DMS153 treated with DMSO at 0.1 percent for 48 hours (cell line): ENCODE results near the gene LPAR6.
"Not testable (repeated sequence)": the region's sequence is repeated elsewhere in the genome, so short reads cannot be mapped to it uniquely, and the experiment has no call there.

Source experiments
- DNase-seq: peaks from one replicate; lab custom pipeline; 2025; ENCODE audit not compliant: unreplicated experiment; lab: John Stamatoyannopoulos, UW

The LPAR6 gene, protein sequence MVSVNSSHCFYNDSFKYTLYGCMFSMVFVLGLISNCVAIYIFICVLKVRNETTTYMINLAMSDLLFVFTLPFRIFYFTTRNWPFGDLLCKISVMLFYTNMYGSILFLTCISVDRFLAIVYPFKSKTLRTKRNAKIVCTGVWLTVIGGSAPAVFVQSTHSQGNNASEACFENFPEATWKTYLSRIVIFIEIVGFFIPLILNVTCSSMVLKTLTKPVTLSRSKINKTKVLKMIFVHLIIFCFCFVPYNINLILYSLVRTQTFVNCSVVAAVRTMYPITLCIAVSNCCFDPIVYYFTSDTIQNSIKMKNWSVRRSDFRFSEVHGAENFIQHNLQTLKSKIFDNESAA

DNA sequence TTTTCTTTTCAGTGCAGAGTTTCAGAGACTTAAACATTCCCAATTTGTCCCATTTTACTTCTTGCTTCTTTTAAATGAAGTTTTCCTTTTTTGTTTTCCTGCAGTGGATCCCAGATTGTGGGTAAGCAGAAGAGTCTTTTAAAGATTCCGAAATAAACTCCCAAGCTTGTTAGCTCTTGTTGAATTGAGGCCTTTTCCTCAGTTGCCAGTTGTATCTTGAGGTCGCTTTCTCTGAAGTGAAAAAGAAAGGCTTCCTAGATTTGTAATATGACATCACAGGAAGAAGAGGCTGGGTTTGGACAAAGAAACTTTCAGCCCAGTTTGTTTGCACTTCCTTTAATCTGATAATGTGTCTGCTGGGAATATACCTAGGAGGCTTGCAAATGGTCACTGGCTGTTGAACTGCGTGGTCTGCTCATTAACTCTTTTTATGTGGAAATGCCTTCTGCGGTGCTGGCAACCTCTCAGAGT, at the start of gene LPAR6:
Gene LPAR6 (minus strand): TSS at position 233 of the 471 bp plus-strand sequence. CDS start 690 bp downstream, outside the sequence.
- no peak for DNase-seq

DNA sequence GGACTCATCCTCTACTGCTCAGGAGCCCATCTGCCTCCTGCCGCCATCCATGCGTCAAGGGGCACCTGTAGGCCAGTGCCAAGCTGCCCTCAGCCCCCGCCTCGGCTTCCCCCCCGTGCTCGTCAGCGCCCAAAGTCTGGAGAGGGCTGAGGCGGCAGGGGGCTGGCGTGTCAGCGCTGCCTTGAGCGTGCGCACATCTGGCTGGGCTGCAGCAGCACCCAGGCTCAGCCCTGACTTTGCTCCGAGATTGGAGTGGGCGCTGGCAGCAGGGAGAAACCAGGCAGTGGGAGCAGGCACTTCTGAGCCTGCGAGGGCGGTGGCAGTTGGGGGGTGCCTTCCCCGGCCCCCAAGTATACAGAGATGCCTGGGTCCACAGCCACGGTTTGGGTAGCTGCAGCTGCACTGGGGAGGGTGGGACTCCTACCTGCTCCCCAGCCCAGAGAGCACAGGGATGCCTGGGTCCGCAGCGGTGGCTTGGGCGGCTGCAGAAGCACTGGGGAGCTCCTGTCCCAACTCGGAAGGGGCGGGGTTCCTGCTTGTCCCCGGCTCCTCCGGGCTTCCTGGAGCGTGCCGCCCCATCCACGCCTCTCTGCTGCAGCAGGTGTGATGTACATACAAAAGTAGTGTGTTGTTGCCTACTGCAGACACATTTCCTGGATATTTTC, 44.8 kb upstream of the LPAR6 start:
- no peak for DNase-seq

DNA sequence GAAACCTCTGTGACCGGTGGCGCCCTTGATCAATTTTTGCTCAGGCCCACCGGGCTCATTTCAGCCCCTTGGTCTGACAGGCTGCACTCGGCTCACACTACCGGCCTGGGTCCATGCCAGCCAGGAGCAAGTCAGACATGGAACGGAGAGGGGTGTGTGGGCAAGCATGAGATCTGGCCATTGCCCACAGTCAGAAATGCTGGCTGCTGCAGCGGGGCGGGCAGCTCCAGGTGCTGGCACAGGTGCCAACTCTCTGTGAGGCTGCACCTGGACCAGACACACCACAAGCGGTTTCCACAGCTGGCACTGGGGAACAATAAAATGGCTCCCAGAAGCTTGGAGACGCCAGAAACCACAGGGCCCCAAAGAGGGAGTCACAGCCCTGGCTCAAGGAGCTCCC, 43.6 kb upstream of the LPAR6 start:
- DNase-seq, result no peak

DNA sequence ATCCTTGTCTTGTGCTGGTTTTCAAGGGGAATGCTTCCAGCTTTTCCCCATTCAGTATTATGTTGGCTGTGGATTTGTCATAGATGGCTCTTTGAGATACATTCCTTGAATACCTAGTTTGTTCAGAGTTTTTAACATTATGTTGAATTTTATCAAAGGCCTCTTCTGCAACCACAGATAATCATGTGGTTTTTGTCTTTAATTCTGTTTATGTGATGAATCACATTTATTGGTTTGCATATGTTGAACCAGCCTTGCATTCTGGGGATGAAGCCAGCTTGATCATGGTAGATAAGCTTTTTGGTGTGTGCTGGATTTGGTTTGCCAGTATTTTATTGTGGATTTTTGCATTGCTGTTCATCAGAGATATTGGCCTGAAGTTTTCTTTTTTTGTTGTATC, 38.3 kb upstream of the LPAR6 start:
- DNase-seq, result not testable (repeated sequence)

DNA sequence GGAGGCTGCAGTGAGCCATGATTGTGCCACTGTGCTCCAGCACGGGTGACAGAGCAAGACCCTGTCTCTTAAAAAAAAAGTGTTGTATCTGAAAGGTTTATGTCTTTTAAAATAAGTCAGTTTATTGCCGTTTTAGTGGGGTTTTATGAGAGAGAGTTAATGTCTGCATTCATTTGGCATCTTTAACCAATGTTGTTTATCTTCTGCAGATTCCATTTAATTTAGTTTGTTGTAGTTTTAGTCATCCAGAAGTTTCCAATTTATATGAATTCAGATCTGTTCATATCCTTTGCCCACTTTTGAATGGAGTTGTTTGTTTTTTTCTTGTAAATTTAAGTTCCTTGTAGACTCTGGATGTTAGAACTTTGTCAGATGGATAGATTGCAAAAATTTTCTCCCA, 36.7 kb upstream of the LPAR6 start:
- DNase-seq, result no peak

DNA sequence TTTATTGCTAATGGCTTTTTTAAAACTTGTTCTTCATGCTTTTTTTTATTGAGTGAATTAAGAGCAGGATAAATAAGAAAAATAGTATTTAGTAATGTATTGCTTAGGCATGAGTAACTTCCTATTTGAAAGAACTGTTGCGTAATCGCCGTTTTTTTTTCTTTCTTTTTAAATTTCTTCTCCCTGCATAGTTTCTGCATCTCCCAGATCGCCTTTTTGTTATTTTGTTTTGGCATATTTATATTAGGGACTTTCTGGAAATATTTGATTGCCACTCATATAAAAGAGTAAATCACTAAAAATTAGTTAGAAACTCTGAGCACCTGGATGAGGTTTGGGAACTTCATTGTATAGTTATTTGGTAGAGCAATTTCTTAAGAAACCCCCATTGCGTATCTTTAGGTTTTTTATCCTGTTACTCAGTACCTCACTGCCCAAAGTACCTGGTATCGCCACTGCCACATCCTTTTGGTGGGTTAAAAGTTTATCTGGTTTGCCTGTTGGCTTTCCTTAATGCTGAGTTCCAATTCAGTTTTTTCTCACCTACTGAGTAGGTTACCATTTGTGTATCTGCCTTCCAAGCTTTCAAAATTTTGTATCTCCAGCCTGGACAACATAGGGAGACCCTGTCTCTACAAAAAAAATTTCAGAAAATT, 36.2 kb upstream of the LPAR6 start:
- no peak for DNase-seq

DNA sequence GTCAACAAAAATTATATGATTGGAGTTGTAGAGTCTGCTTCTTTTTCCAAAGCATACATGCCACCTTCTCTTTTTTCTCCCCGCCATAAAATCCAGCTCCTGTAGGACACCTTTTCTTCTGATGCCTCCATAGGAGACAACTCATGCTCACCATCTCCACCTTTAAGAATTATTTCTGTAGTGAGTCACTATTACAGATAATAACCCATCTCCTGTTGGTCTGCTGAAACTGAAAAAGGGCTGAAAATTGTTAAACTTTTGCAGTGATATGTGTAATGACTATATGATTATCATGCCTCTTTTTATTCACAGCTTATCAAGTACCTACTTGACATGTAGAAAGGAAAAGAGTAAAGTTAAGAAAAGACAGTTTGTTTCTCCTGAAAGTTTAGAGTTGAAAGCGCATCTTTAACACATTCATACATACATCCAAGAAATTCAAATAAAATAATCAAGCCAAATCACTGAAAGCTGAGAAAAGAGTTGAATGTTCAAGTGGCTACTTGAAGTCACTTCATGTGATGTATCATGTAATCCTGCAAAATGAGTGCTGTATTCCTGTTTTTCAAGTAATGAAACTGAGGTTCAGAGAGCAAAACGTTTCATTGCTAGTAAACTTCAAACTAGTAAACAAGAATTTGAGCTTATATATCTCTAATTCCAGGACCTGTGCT, 35.5 kb upstream of the LPAR6 start:
- no peak for DNase-seq

DNA sequence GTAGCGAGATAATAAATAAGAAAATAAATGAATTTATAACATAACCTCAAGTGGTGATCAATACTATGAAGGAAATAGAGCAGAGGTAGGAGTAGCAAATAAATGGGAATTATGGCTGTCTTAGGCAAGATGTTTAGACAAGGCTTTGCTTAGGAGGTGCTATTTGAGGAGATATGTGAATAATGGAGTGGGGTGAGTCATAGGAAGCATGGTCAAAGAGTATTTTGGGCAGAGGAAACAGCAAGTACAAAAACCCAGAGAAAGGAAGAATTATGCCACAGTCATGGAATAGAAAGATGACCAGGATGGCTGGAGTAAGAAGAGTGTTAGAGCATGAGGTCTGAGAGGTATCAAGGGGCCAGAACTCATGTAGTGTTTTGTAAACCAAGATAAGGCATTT, 33.6 kb upstream of the LPAR6 start:
- no peak for DNase-seq

DNA sequence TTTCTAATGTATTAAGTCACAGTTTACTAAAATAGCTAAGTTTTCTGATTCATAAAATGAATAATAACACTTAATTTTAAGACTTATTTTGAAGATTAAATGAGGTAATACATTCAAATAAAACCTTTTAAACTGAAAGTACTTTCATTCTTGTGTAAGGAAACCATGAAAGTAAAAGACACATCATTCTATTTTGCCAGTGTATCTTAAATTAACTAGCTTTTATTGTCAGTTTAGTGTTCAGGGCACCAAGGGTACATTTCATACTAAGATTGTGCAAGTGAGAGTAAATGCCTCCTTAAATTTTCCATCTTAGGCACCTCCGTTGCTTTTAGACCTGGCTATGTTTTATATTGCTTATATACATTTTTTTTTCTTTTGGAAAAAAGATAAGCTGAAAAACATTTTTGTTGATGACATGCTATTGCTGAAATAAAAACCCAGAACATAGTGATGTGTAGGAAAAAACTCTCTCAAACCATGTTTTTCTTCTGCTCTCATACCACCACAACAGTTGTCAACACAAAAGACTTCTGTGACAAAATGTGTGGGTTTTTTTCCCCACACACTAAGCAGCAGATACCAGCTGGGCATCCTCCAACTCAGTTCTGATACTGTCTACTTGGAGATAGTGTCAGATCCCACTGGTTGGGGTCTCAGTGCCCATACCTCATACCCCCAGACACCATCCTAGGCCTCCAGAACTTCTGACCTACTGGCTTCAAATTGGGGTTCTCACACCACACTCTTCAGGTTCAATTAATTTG, 30.7 kb upstream of the LPAR6 start:
- no peak for DNase-seq

DNA sequence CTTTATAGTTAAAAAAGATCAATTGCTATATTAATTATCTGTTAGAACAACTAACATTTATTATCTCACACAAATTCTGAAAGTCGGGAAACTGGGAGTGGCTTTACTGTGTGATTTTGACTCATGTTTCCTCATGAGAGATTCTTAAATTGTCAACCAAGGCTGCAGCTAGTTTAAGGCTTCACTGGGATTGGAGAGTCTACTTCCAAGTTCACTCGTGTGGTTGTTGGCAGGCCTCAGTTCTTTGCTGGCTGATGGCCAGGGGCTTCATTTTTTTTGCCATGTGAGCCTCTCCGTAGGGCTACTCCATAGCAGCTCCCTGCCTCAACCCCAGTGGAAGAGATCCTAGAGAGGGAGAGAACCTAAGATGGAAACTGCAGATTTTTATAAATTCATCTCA, 24.5 kb upstream of the LPAR6 start:
- DNase-seq, result no peak

DNA sequence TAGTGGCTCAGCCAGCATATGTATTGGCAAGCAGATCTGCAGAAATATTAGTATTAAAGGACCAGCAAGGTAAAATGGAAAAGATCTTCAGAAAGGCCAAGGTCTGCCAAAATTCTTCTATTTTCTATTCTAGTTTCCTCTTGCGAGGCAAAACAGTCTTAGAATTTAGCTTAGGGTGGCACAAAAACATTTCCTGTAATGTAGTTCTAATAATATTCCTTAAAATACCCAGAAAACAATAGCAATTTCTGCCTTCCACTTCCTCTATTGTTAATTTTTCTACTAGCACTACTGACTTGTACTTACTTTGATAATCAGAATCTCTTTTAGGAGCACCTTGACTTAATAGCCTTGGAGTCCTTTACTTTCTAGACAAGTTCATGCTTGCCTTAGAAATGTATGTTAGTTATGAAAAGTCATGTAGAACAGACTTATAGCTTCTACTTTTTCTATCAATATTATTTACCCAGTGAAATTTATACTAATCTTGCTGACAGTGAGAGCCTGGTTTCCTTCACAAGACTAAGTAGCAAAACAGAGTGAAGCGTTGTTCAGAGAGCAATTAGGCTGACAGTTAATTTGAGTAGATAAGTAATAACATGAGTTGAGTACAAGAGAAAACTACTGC, 23.9 kb upstream of the LPAR6 start:
- DNase-seq, result no peak

DNA sequence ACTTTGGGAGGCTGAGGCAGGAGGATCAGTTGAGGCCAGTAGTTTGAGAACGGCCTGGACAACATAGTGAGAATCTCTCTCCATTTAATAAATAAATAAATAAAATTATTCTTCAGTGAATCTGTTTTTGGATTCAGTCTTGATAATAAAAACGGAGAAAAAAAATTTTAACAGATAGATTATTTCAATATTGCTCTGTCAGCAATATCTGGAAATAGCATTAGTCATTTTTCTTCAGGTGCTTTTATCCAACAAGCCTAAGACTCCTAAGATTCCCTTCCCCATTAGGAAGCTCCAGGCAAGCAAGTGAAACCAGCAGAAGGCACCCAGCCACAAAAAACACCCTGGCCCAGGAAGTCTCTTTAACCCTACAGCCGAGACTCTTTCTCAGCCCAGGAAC, 21.3 kb upstream of the LPAR6 start:
- no peak for DNase-seq

DNA sequence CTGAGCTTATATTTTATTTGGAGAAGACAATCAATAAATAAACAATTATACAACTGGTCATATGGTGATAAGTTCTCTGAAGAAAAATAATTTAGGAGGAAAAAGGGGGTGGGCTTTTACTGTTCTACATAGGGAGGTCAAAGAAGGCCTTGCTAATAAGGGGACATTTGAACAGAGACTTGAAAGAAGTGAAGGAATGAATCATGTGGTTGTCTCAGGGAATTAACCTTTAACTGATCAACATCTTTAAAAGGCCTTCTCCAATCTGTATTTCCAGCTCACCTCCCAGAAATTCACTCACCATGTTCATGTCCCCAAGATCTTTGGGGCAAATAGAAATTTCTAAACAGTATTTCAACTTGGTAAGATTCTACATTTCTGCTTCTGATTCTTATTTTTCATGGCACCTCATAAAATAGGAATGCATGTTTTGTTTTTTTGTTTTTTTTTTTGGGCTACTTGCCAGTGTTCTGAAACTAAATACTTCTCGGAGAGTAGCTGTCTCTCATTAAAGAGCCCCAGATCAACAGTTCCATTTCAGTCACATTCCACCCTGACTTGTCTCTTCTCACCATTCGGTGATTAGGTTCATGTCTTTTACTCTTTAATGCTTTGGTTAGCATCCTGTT, 19.2 kb upstream of the LPAR6 start:
- DNase-seq, result no peak

DNA sequence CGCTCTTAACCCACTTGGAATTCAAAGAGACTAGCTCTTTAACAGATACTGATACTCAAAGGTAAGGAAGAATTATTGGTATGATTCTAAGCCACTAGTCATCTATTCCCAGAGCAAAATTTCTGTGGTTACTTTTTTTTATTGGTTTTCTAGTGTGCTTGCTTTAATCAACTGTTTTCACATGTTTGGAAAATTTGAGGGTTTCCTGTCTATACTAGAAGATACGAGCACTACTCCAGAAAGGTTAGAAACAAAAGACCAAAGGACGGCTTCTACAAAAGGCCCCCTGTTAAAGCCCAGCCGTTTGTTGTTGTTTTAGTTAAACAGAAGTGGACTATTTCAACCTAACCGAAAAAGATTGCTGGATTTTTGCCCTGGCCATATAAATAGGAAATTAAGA, 18.5 kb upstream of the LPAR6 start:
- no peak for DNase-seq

DNA sequence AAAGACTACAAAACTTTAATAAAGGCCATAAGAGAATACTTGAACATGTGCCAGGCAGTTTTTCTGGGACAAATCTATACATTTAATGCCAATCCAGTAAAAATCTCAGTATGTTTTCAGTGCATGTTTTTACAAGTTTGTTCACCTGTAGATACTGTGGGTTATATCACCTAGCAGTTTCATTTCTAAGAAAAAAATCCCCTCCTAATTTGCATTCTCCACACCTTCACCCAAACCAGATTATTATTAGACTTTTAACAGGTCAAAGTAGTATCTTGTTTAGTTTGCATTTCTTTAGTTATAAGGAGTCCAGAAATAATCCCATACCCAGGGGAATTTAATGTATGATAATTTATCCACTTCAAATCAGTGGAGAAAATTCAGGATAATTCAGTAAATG, 17.0 kb upstream of the LPAR6 start:
- DNase-seq, result no peak

DNA sequence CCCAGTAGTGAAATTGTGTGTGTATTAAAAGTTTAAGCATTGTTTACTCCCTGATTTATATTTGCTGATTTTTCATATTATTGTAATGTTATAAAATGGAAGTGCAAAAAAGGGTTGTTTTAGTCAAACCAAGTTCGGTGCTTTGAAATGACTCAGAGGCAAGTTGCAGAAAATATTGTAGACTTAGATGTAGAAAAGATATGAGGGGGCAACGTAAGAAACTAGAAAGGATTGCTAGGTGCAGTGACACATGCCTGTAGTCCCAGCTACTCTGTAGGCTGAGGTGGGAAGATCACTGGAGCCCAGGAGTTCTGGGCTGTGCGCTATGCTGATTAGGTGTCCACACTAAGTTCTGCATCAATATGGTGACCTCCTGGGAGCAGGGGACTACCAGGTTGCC, 16.1 kb upstream of the LPAR6 start:
- DNase-seq, result no peak

DNA sequence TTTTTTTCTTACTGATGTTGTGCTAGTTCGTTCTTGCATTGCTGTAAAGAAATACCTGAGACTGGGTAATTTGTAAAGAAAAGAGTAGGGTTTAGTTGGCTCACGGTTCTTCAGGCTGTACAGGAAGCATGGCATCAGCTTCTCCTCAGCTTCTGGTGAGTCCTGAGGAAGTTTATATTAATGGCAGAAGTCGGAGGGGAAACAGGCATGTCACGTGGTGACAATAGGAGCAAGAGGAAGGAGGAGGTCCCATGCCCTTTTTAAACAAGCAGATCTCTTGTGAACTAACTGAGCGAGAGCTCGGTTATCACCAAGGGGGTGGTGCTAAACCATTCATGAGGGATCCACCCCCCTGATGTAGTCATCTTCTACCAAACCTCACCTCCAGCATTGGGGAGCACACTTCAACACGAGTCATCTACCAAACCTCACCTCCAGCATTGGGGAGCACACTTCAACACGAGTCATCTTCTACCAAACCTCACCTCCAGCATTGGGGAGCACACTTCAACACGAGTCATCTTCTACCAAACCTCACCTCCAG, 13.9 kb upstream of the LPAR6 start:
- not testable (repeated sequence) for DNase-seq

DNA sequence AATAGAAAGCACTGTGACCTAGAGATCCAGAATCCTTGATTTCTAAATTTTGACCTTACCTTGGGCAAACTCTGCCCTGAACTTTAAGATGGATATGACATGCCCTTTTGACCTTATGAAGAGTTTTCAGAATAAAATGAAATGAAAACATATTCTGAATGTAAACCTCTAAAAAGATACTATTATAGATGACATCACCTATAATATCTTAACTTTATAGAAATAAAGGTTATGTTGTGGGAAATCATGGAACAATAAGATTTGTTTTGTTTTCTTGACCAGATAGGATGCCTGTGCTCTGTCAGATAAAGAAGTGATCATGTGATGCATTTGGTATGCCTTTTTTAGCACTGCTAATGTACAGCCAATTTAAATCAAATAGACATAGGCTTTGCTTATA, 13.1 kb upstream of the LPAR6 start:
- no peak for DNase-seq

DNA sequence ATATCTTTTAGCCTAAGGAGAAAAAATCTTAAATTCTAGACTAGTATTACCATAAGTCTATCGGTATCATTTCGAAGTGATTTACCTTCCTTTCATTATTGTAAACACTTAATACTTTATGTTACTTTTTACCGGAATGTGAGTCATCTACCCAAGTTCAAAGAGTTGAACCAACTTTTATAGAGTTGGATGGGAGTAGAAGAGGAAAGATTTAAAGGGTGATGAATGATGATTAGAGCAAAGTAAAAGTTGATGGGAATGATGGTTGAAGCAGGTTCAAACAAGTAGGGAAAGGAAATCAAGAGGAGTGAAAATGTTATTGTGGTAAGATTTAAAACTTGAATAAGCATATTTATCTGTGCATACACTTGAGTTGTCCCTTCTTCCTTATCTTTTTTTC, 11.3 kb upstream of the LPAR6 start:
- DNase-seq, result no peak

DNA sequence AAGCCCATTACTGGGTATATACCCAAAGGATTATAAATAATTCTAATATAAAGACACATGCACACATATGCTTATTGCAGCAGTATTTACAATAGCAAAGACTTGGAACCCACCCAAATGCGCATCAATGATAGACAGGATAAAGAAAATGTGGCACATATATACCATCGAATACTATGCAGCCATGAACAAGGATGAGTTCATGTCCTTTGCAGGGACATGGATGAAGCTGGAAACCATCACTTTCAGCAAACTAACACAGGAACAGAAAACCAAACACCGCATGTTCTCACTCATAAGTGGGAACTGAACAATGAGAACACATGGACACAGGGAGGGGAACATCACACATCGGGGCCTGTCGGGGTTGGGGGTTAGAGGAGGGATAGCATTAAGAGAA, 9.1 kb upstream of the LPAR6 start:
- not testable (repeated sequence) for DNase-seq
